Measurements from ENCODE around the gene CACNB2. TPM values are rescaled to one million over a fixed set of nuclear protein-coding genes. Genes with fewer than 3 reads are reported as not detected.
A peak's percentile ranks its signal among the peaks of the same experiment; 100 is the strongest.

The CACNB2 gene
- total RNA-seq, 1 experiment from 2014 or later: 3.2 TPM

DNA sequence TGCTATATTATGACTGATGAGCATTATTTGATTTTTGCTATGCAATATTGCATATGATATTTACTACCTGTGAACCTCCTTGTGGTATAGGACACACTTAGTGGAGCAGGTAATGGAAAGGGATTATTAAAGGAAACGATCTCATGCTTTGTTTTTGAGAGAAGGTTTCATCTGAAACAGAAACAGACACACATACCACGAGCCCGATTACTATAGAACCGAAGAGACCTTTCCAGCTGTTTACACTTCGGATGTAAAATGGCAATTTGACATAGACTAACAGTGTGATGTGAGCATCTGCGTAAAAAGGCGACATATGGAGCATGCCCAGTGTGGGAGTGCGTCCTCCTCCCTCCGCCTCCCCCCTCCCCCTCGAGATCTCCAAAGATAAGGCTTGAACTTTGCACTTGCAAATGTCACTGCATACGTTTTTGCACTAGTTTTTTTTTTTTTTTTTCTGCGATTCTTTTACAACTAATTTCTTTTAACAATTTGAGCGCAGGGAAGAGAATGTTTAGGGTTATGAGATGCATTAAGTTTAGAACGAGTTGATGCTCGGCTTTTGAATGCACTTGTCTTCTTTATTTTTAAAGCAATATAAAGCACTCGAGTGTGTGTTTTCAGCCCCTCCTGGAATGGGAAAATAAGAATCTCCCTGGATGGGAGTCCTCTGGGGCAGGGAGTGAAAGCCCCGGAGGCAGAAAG, 260.1 kb downstream of the CACNB2 start:
- ChIA-PET POLR2A (no interaction called here), CTCF (no interaction called here)
- TF ChIP-seq SP1 (CRISPR knock-in tag; conservative IDR thresholded peaks at IDR 0.05) (no peak), FOXK1 (CRISPR knock-in tag; IDR thresholded peaks at IDR 0.05) (no peak), EMX1 (CRISPR knock-in tag; IDR thresholded peaks at IDR 0.05) (no peak), CREB1 (CRISPR knock-in tag; IDR thresholded peaks at IDR 0.05) (no peak), FOXJ3 (CRISPR knock-in tag; IDR thresholded peaks at IDR 0.05; ENCODE audit: borderline replicate concordance) (no peak), NFE2L1 (CRISPR knock-in tag; IDR thresholded peaks at IDR 0.05) (no peak), SMAD3 (CRISPR knock-in tag; IDR thresholded peaks at IDR 0.05; ENCODE audit: borderline replicate concordance) (no peak), NFATC4 (CRISPR knock-in tag; IDR thresholded peaks at IDR 0.05) (no peak), ZNF396 (CRISPR knock-in tag; IDR thresholded peaks at IDR 0.05; ENCODE audit: borderline replicate concordance) (no peak), ZNF263 (CRISPR knock-in tag; IDR thresholded peaks at IDR 0.05; ENCODE audit: low read depth) (no peak), ZBTB21 (CRISPR knock-in tag; IDR thresholded peaks at IDR 0.05; ENCODE audit: borderline replicate concordance) (no peak), GABPB1 (CRISPR knock-in tag; IDR thresholded peaks at IDR 0.05) (no peak)
- TF ChIP-seq, protein P1, sequence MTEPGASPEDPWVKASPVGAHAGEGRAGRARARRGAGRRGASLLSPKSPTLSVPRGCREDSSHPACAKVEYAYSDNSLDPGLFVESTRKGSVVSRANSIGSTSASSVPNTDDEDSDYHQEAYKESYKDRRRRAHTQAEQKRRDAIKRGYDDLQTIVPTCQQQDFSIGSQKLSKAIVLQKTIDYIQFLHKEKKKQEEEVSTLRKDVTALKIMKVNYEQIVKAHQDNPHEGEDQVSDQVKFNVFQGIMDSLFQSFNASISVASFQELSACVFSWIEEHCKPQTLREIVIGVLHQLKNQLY (CRISPR knock-in tag; IDR thresholded peaks at IDR 0.05): no peak
- TF ChIP-seq, protein P2, sequence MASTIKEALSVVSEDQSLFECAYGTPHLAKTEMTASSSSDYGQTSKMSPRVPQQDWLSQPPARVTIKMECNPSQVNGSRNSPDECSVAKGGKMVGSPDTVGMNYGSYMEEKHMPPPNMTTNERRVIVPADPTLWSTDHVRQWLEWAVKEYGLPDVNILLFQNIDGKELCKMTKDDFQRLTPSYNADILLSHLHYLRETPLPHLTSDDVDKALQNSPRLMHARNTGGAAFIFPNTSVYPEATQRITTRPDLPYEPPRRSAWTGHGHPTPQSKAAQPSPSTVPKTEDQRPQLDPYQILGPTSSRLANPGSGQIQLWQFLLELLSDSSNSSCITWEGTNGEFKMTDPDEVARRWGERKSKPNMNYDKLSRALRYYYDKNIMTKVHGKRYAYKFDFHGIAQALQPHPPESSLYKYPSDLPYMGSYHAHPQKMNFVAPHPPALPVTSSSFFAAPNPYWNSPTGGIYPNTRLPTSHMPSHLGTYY (CRISPR knock-in tag; IDR thresholded peaks at IDR 0.05): no peak
- TF ChIP-seq, protein P3, sequence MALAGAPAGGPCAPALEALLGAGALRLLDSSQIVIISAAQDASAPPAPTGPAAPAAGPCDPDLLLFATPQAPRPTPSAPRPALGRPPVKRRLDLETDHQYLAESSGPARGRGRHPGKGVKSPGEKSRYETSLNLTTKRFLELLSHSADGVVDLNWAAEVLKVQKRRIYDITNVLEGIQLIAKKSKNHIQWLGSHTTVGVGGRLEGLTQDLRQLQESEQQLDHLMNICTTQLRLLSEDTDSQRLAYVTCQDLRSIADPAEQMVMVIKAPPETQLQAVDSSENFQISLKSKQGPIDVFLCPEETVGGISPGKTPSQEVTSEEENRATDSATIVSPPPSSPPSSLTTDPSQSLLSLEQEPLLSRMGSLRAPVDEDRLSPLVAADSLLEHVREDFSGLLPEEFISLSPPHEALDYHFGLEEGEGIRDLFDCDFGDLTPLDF (CRISPR knock-in tag; IDR thresholded peaks at IDR 0.05): no peak
- TF ChIP-seq, protein P4, sequence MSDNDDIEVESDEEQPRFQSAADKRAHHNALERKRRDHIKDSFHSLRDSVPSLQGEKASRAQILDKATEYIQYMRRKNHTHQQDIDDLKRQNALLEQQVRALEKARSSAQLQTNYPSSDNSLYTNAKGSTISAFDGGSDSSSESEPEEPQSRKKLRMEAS (CRISPR knock-in tag; IDR thresholded peaks at IDR 0.05): no peak
- TF ChIP-seq, protein P5, sequence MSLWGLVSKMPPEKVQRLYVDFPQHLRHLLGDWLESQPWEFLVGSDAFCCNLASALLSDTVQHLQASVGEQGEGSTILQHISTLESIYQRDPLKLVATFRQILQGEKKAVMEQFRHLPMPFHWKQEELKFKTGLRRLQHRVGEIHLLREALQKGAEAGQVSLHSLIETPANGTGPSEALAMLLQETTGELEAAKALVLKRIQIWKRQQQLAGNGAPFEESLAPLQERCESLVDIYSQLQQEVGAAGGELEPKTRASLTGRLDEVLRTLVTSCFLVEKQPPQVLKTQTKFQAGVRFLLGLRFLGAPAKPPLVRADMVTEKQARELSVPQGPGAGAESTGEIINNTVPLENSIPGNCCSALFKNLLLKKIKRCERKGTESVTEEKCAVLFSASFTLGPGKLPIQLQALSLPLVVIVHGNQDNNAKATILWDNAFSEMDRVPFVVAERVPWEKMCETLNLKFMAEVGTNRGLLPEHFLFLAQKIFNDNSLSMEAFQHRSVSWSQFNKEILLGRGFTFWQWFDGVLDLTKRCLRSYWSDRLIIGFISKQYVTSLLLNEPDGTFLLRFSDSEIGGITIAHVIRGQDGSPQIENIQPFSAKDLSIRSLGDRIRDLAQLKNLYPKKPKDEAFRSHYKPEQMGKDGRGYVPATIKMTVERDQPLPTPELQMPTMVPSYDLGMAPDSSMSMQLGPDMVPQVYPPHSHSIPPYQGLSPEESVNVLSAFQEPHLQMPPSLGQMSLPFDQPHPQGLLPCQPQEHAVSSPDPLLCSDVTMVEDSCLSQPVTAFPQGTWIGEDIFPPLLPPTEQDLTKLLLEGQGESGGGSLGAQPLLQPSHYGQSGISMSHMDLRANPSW (CRISPR knock-in tag; conservative IDR thresholded peaks at IDR 0.05; ENCODE audit: low read depth): no peak
- TF ChIP-seq, protein P6, sequence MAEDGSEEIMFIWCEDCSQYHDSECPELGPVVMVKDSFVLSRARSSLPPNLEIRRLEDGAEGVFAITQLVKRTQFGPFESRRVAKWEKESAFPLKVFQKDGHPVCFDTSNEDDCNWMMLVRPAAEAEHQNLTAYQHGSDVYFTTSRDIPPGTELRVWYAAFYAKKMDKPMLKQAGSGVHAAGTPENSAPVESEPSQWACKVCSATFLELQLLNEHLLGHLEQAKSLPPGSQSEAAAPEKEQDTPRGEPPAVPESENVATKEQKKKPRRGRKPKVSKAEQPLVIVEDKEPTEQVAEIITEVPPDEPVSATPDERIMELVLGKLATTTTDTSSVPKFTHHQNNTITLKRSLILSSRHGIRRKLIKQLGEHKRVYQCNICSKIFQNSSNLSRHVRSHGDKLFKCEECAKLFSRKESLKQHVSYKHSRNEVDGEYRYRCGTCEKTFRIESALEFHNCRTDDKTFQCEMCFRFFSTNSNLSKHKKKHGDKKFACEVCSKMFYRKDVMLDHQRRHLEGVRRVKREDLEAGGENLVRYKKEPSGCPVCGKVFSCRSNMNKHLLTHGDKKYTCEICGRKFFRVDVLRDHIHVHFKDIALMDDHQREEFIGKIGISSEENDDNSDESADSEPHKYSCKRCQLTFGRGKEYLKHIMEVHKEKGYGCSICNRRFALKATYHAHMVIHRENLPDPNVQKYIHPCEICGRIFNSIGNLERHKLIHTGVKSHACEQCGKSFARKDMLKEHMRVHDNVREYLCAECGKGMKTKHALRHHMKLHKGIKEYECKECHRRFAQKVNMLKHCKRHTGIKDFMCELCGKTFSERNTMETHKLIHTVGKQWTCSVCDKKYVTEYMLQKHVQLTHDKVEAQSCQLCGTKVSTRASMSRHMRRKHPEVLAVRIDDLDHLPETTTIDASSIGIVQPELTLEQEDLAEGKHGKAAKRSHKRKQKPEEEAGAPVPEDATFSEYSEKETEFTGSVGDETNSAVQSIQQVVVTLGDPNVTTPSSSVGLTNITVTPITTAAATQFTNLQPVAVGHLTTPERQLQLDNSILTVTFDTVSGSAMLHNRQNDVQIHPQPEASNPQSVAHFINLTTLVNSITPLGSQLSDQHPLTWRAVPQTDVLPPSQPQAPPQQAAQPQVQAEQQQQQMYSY (CRISPR knock-in tag; IDR thresholded peaks at IDR 0.05): no peak
- DNase-seq (ENCODE audit: low spot score): peak; percentile 18
- H3K27ac Mint-ChIP-seq: no peak overlapping the region
- peaks cover 18% of the 10 kb centered on the region for H3K4me1 Mint-ChIP-seq
- no peaks in the 10 kb centered on the region for H3K9me3 Mint-ChIP-seq
- no peaks in the 10 kb centered on the region; the same call in 1 of the 2 replicates for H3K27me3 Mint-ChIP-seq (ENCODE audit: low read depth)
- no peaks in the 10 kb centered on the region for H3K36me3 Mint-ChIP-seq
- ATAC-seq: peak; percentile 82
- peak overlapping the region; percentile 80 for H3K4me3 Mint-ChIP-seq
